ENCODE measurements around the gene FAM241A. TPM values are rescaled to one million over a fixed set of nuclear protein-coding genes. Genes with fewer than 3 reads are reported as not detected.
A peak's percentile ranks its signal among the peaks of the same experiment; 100 is the strongest.
"Not testable (repeated sequence)": the region's sequence is repeated elsewhere in the genome, so short reads cannot be mapped to it uniquely, and the experiment has no call there.

FAM241A gene
- total RNA-seq, 1 experiment from 2014 or later = 2.1 TPM

DNA sequence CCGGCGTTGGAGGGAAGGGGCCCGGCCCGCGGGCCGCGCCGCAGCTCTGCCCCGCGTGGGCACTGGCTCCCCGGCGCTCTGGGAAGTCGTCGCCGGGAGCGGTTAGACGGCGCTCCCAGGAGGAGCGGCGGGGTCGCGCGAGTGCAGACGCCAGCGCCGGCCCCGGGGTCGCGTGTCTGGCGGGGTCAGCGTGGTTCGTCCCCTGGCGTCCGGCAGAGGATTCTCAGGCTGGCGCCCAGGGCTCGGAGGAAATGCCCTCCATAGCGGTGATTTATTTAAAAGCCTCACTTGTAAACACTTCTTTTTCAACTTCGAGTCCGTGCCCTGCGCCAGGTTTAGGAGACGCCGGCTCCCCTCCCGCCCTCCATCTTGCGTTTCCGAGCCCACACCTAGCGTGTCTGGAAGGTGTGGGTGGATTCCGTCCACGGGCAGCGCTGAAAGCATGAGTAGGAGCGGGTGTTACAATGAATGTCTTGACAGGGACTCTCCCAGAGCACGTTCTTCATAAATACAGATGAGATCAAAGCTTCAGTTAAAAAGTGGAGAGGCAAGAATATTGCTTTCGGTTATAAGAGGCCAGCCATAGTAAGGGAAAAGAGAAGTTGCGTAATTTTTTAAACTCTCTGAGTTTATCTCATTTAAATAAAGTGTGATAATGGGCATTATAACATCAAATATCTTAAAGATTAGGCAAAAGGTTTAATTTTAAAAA, 692 bp downstream of the FAM241A start:
- 0 out of 2 replicates have a peak, but pooled peaks cover 4% of the 10 kb centered on the region for H3K9me3 ChIP-seq (replicated peaks)
- peak overlapping the region; percentile 98 for H3K4me3 ChIP-seq
- H3K27me3 ChIP-seq (replicated peaks) = no peaks in the 10 kb centered on the region
- peaks cover 12% of the 10 kb centered on the region for H3K4me1 ChIP-seq (replicated peaks)
- DNase-seq (ENCODE audit: low read depth in 1 of 2, low spot score in 2 of 2) = peak; percentile 48 to 51
- no peak overlapping the region for H3K27ac ChIP-seq
- H3K36me3 ChIP-seq = peaks cover 5% of the 10 kb centered on the region

DNA sequence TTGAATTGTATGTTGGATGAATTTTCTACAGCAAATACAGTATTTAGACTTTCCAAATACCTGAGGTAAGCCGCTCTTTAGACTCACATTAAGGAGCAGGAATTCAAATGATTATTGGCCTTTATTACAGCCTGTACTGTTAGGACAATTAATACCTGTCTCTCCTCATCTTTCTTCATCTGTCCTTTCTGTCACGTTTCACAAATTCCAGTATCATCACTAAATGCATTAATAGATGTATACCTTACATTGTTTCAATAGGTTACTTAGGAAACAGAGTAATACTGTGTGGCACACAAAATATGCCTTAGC, 1.2 kb downstream of the FAM241A start:
- Histone ChIP-seq H3K27me3 (replicated peaks) (no peaks in the 10 kb centered on the region), H3K9me3 (replicated peaks) (0 out of 2 replicates have a peak, but pooled peaks cover 4% of the 10 kb centered on the region), H3K4me1 (replicated peaks) (peaks cover 12% of the 10 kb centered on the region), H3K36me3 (peaks cover 5% of the 10 kb centered on the region), H3K4me3 (peak overlapping the region; percentile 98), H3K27ac (no peak overlapping the region)
- no peak for DNase-seq (ENCODE audit: low read depth in 1 of 2, low spot score in 2 of 2)

DNA sequence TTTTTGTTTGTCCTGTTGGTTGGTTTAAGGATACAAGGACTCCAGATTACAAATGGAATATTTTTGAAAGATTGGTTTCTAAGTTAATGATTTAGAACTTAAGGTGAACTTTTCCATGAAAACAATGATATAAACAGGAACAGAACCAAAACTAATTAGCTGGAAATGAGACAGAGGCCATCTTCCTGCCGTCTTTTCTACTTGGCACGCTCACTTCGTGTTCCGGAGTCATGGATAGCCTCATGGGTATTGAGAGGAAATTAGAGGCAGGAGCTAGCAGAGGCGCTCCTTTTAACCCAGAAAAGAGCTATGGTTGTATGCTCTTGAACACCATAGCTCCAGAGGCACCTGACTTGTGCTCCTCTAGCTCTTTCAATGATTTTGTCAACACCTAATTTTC, 2.4 kb downstream of the FAM241A start:
- Histone ChIP-seq H3K27me3 (replicated peaks) (no peaks in the 10 kb centered on the region), H3K27ac (no peak overlapping the region), H3K36me3 (peaks cover 5% of the 10 kb centered on the region), H3K4me1 (replicated peaks) (peaks cover 12% of the 10 kb centered on the region), H3K4me3 (no peak overlapping the region), H3K9me3 (replicated peaks) (0 out of 2 replicates have a peak, but pooled peaks cover 4% of the 10 kb centered on the region)
- DNase-seq (ENCODE audit: low read depth in 1 of 2, low spot score in 2 of 2) = no peak

DNA sequence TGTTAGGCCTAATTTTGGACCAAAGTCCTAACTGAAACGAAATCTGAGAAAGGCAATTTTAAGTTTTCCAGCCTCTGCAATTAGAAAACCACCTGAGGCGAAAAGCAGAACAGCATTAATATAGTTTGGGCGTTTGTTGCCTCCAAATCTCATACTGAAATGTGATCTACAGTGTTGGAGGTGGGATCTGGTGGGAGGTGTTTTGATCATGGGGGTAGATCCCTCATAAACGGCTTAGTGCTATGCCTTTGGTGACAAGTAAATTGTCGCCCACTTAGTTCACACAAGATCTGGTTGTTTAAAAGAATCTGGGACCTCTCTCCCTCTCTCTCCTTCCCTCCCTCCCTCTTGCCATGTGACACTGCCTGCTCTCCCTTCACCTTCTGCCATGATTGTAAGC, 5.7 kb downstream of the FAM241A start:
- H3K4me3 ChIP-seq = no peak overlapping the region
- no peak for DNase-seq (ENCODE audit: low read depth in 1 of 2, low spot score in 2 of 2)
- no peaks in the 10 kb centered on the region for H3K27me3 ChIP-seq (replicated peaks)
- H3K27ac ChIP-seq = no peak overlapping the region
- H3K9me3 ChIP-seq (replicated peaks) = no peaks in the 10 kb centered on the region
- H3K36me3 ChIP-seq = no peaks in the 10 kb centered on the region
- H3K4me1 ChIP-seq (replicated peaks) = peaks cover 8% of the 10 kb centered on the region

DNA sequence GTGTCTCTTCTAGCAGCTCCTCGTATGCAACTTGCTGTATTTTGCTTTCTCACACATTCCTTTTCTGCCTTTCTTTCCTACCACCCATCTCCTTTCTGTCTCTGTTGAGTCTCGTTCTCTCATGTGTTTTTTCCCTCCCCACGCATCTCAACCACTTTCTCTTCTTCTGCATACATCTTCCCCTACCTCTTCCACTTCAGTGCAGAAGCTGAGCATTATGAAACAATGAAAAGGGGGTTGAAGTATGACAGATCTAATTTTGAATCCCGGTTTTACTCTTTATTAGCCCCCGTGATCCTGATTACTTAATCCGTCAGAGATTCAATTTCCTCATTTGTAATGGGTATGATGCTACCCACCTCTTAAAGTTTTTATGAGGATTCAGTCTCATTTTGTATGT, 7.3 kb downstream of the FAM241A start:
- Histone ChIP-seq H3K36me3 (no peaks in the 10 kb centered on the region), H3K9me3 (replicated peaks) (no peaks in the 10 kb centered on the region), H3K4me3 (no peak overlapping the region), H3K27ac (no peak overlapping the region), H3K27me3 (replicated peaks) (no peaks in the 10 kb centered on the region), H3K4me1 (replicated peaks) (no peaks in the 10 kb centered on the region)
- no peak for DNase-seq (ENCODE audit: low read depth in 1 of 2, low spot score in 2 of 2)

DNA sequence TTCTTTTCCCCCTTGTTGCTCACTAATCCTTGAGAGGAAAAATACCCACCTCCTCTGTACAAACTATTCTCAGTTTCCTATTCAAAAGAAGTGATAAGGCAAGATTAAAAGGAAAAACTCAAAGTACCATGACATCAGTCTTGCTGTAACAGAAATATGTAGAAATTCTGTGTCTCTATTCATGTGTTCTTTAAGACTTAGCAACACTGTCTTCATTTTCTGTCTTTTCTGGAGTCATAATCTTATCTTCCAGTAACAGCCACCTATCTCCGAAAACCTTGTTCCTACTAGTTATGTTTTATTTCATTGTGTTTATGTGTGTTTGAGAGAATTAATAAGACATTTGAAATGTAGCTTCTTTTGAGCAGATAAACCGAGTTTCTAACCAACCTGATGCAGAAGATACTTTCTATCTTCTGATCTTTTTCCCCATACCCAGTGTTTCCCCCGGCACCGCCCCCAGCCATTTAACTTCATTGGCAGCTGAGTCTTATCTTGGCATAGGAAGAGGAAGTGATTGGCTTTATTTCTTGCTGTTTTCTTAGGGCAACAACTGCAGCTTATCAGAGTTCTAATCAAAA, 8.0 kb downstream of the FAM241A start:
- Histone ChIP-seq H3K36me3 (no peaks in the 10 kb centered on the region), H3K4me1 (replicated peaks) (no peaks in the 10 kb centered on the region), H3K27me3 (replicated peaks) (no peaks in the 10 kb centered on the region), H3K4me3 (no peak overlapping the region), H3K9me3 (replicated peaks) (no peaks in the 10 kb centered on the region), H3K27ac (no peak overlapping the region)
- no peak for DNase-seq (ENCODE audit: low read depth in 1 of 2, low spot score in 2 of 2)

DNA sequence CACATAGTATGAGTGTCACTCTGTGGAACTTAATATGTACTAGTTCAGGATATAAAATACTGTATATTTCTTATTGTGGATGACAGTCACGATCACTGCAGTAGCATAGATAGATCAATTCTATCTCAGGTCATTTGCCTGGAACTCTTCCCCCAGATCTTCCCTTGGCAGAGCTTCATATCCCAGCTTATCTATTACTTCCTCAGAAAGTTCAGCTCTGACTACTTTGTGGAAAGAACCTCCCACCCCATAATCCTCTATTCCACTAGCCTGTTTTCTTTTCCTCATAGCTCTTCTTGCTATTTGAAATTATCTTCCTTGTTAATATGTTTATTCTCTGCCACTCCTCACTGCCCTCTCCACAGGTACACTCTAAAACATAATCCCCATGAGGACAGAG, 10.9 kb downstream of the FAM241A start:
- Histone ChIP-seq H3K4me1 (replicated peaks) (no peaks in the 10 kb centered on the region), H3K9me3 (replicated peaks) (no peaks in the 10 kb centered on the region), H3K27me3 (replicated peaks) (no peaks in the 10 kb centered on the region), H3K27ac (no peak overlapping the region), H3K36me3 (no peaks in the 10 kb centered on the region), H3K4me3 (no peak overlapping the region)
- no peak for DNase-seq (ENCODE audit: low read depth in 1 of 2, low spot score in 2 of 2)

DNA sequence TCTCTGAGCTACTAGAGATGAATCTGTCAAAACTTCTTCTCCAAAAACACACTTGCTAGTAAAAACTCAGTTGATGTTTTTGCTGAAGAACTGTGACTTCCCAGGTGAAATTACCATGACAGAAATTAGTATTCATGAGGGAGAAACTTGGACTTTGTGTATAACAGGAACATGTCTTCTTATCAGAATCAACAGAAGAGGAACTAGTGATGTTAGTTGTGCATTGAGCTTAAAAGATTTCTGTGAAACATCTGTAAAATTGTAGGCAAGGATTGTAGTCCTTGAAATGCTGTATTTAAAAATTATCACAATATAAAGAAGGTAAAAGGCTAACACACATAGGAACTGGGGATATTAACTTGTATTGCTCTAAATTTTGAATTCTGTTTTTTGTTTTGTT, 11.3 kb downstream of the FAM241A start:
- Histone ChIP-seq H3K36me3 (no peaks in the 10 kb centered on the region), H3K4me1 (replicated peaks) (no peaks in the 10 kb centered on the region), H3K4me3 (no peak overlapping the region), H3K9me3 (replicated peaks) (no peaks in the 10 kb centered on the region), H3K27ac (no peak overlapping the region), H3K27me3 (replicated peaks) (no peaks in the 10 kb centered on the region)
- no peak for DNase-seq (ENCODE audit: low read depth in 1 of 2, low spot score in 2 of 2)

DNA sequence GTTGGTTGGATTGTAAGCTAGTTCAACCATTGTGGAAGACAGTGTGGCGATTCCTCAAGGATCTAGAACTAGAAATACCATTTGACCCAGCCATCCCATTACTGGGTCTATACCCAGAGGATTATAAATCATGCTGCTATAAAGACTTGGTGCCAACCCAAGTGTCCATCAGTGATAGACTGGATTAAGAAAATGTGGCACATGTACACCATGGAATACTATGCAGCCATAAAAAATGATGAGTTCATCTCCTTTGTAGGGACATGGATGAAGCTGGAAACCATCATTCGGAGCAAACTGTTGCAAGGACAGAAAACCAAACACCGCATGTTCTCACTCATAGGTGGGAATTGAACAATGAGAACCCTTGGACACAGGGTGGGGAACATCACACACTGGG, 18.5 kb downstream of the FAM241A start:
- DNase-seq (ENCODE audit: low read depth in 1 of 2, low spot score in 2 of 2) = not testable (repeated sequence)

DNA sequence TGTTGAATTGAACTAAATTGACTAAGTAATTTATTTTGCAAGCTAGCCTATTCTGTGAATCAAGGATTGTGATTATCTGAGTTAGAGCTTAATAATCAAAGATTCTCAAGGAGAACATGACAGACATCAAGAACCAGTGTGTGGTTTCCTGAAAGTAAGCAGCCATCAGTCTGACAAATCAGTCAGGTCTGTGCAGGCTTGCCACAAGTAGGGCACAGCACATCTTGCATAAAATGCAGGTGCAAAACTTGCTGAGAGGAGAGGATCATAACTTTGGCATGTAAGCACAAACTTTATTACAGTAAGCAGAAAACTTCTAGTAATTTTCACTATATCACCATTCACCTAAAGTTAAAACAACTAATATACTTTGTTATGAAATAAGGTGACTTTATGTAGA, 22.5 kb downstream of the FAM241A start:
- DNase-seq (ENCODE audit: low read depth in 1 of 2, low spot score in 2 of 2) = no peak
- H3K4me1 ChIP-seq (replicated peaks) = peaks cover 12% of the 10 kb centered on the region
- H3K9me3 ChIP-seq (replicated peaks) = no peaks in the 10 kb centered on the region
- H3K36me3 ChIP-seq = no peaks in the 10 kb centered on the region
- H3K27me3 ChIP-seq (replicated peaks) = no peaks in the 10 kb centered on the region
- no peak overlapping the region for H3K4me3 ChIP-seq
- no peak overlapping the region for H3K27ac ChIP-seq

More for the DNA sequence above, 18.5 kb downstream of the FAM241A start:
- H3K4me1 ChIP-seq (replicated peaks); H3K27me3 ChIP-seq (replicated peaks); H3K27ac ChIP-seq; H3K9me3 ChIP-seq (replicated peaks); H3K36me3 ChIP-seq; H3K4me3 ChIP-seq: not testable (repeated sequence)

DNA sequence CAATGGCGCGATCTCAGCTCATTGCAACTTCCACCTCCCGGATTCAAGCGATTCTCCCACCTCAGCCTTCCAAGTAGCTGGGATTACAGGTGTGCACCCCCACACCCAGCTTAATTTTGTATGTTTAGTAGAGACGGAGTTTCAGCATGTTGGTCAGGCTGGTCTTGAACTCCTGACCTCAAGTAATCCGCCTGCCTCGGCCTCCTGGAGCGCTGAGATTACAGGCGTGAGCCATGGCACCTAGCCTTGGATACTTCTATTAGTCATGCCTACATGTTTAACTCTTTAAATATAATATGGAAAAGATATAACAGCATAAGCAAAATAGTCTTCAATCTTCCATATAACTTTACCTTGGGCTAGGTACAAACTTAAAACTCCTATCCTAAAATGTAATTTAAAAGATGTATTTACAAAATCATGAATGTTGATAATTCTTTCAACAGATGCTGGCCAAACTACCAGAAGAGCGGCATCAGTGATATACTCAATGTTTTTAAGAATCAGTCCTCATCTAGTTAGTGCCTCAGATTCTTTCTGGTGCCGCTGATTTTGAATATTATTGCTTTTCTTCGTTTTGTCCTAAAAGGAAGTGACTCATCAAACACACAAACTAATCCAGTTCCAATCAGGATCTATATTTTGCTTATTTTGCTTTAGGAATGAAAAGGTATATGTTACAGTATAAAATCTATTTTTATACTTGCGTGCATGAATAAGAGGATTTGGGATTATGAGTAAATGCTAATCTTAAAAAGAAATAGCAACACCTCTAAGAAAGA, 23.7 kb downstream of the FAM241A start:
- DNase-seq (ENCODE audit: low read depth in 1 of 2, low spot score in 2 of 2) = no peak

DNA sequence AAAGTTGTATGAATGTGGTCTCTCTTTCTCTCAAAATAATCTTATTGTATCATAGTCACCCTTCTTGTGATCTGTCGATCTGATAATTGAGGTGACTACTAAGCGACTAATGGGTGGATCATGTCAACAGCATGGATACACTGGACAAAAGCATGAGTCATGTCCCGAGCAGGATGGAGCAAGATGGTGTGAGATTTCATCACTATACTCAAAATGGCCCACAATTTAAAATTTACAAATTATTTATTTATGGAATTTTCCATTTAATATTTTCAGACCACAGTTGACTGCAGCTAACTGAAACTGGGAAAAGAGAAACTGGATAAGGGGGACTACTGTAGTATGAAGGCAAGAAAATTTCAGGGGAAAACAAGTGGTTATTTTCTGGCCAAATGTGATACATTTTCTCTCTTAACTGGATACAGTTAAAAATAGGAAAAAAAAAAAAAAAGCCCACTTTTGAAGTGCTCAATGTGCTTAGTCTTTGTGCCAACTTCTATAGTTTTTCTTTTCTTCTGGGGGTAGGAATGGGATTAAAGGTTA, 25.3 kb downstream of the FAM241A start:
- Histone ChIP-seq H3K4me3 (no peak overlapping the region), H3K36me3 (no peaks in the 10 kb centered on the region), H3K27me3 (replicated peaks) (no peaks in the 10 kb centered on the region), H3K9me3 (replicated peaks) (no peaks in the 10 kb centered on the region), H3K27ac (peak overlapping the region; percentile 40), H3K4me1 (replicated peaks) (peaks cover 22% of the 10 kb centered on the region)
- peak in 1 of 2 experiments; percentile 31 for DNase-seq (ENCODE audit: low read depth in 1 of 2, low spot score in 2 of 2)

More for the DNA sequence above, 23.7 kb downstream of the FAM241A start:
- Histone ChIP-seq H3K4me3 (no peak overlapping the region), H3K9me3 (replicated peaks) (no peaks in the 10 kb centered on the region), H3K27me3 (replicated peaks) (no peaks in the 10 kb centered on the region), H3K27ac (no peak overlapping the region), H3K36me3 (no peaks in the 10 kb centered on the region), H3K4me1 (replicated peaks) (peaks cover 14% of the 10 kb centered on the region)

DNA sequence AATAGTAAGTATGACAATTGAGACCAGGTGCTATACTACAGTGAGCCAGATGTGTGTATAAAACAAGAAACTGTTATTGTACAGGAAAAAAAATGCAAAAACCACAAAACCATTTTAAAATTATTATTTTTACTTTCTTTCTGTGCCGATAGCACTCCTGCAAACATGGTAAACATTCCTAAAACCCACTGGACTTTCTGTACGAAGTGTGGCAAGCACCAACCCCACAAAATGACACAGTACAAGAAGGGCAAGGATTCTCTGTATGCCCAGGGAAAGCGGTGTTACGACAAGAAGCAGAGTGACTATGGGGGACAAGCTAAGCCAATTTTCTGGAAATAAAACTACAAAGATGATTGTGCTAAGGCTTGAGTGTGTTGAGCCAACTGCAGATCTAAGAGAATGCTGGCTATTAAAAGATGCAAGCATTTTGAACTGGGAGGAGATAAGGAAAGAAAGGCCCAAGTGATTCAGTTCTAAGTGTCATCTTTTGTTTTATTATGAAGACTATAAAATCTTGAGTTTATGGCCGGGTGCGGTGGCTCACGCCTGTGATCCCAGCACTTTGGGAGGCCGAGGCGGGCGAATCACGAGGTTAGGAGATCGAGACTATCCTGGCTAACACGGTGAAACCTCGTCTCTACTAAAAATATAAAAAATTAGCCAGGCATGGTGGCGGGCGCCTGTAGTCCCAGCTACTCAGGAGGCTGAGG, 26.0 kb downstream of the FAM241A start:
- not testable (repeated sequence) for H3K4me3 ChIP-seq; H3K36me3 ChIP-seq; DNase-seq (ENCODE audit: low read depth in 1 of 2, low spot score in 2 of 2); H3K27me3 ChIP-seq (replicated peaks); H3K9me3 ChIP-seq (replicated peaks)
- peak overlapping the region; percentile 40 for H3K27ac ChIP-seq
- H3K4me1 ChIP-seq (replicated peaks) = peaks cover 22% of the 10 kb centered on the region

Measured in SJSA1 (cell line).